ENCODE data around the gene EPS8.

EPS8 gene

DNA sequence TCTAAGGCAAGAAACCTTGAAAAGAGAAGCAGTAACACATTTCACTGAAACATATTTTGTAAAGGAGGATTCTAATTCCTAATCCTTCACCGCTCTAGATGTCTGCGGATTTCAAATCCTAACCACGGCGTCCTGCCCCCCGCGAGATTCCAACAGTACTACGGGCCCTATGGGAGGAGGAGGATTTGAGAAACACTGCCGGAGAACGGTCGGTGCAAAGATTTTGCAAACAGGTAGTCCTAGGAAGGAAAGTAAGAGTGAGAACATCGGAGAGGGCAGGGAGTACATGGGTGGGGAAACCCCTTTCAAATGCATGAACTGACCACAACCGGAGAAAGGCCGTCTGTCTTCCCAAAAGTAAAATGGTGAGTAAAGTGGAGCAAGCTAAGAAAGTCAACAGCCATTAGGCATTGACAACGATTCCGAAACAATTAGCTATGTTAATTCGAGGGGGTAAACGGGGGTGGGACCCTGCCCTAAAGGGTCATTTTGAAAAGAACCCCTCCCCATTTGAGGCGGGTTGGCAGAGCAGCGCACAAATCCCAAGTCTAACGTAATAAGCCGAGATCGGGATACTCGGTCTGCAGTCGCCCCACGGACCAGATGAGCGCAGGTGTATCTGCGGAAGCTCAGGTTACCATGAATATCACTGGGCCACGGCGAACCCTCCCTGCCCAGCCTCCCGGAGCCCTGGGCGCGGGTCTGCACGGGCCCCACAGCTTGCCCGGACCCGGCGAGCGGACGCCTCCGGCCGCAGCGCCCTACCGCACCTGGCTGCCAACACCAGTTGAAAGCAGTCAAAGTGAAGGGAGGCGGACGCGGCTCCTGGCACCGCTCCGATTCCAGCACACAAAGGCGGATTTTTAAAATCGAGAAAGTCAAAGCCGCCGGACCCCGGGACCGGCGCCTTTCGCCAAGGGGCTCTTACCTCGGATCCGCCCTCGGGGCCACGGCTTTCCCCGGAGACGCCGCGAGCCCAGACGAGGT is 662 bp downstream of the EPS8 start:
- no peak for DNase-seq
- Histone ChIP-seq H3K4me2 (ENCODE audit: insufficient read depth, low read length) (no peak overlapping the region), H3K79me2 (ENCODE audit: insufficient read depth, low read length) (no peaks in the 10 kb centered on the region), H3K4me1 (ENCODE audit: insufficient read depth, low read length) (no peaks in the 10 kb centered on the region), H3K36me3 (ENCODE audit: insufficient read depth, low read length) (no peaks in the 10 kb centered on the region), H2AFZ (ENCODE audit: low read depth, low read length) (no peak overlapping the region), H4K20me1 (ENCODE audit: insufficient read depth, low read length) (no peaks in the 10 kb centered on the region), H3K27ac (ENCODE audit: low read length) (no peak overlapping the region), H3K4me3 (ENCODE audit: low read depth in 1 of 2, low read length in 2 of 2) (no peak overlapping the region), H3K9me3 (ENCODE audit: insufficient read depth, low read length, severe bottlenecking) (no peaks in the 10 kb centered on the region), H3K27me3 (ENCODE audit: insufficient read depth, low read length, poor library complexity) (no peaks in the 10 kb centered on the region), H3K9ac (ENCODE audit: low read depth, low read length) (no peak overlapping the region)
- TF ChIP-seq EZH2 (IDR thresholded peaks at IDR 0.05; ENCODE audit: borderline replicate concordance, low read depth, low read length, severe bottlenecking) = no peak
- TF ChIP-seq, protein P1, sequence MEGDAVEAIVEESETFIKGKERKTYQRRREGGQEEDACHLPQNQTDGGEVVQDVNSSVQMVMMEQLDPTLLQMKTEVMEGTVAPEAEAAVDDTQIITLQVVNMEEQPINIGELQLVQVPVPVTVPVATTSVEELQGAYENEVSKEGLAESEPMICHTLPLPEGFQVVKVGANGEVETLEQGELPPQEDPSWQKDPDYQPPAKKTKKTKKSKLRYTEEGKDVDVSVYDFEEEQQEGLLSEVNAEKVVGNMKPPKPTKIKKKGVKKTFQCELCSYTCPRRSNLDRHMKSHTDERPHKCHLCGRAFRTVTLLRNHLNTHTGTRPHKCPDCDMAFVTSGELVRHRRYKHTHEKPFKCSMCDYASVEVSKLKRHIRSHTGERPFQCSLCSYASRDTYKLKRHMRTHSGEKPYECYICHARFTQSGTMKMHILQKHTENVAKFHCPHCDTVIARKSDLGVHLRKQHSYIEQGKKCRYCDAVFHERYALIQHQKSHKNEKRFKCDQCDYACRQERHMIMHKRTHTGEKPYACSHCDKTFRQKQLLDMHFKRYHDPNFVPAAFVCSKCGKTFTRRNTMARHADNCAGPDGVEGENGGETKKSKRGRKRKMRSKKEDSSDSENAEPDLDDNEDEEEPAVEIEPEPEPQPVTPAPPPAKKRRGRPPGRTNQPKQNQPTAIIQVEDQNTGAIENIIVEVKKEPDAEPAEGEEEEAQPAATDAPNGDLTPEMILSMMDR (IDR thresholded peaks at IDR 0.05; ENCODE audit: borderline replicate concordance, extremely low read depth, low read length, poor library complexity, severe bottlenecking) = no peak
- ATAC-seq (ENCODE audit: insufficient read depth, low read depth) = no peak

GRCh38 chr12:15787778-15788177 is 1.4 kb downstream of the EPS8 start:
- DNase-seq (no peak), ATAC-seq (ENCODE audit: insufficient read depth, low read depth) (no peak)
- Histone ChIP-seq H3K27me3 (ENCODE audit: insufficient read depth, low read length, poor library complexity) (no peaks in the 10 kb centered on the region), H3K4me1 (ENCODE audit: insufficient read depth, low read length) (no peaks in the 10 kb centered on the region), H3K9me3 (ENCODE audit: insufficient read depth, low read length, severe bottlenecking) (no peaks in the 10 kb centered on the region), H3K9ac (ENCODE audit: low read depth, low read length) (no peak overlapping the region), H3K27ac (ENCODE audit: low read length) (no peak overlapping the region), H2AFZ (ENCODE audit: low read depth, low read length) (no peak overlapping the region), H3K4me2 (ENCODE audit: insufficient read depth, low read length) (no peak overlapping the region), H3K36me3 (ENCODE audit: insufficient read depth, low read length) (no peaks in the 10 kb centered on the region), H3K4me3 (ENCODE audit: low read depth in 1 of 2, low read length in 2 of 2) (no peak overlapping the region), H3K79me2 (ENCODE audit: insufficient read depth, low read length) (no peaks in the 10 kb centered on the region), H4K20me1 (ENCODE audit: insufficient read depth, low read length) (no peaks in the 10 kb centered on the region)
- TF ChIP-seq, protein P1 (IDR thresholded peaks at IDR 0.05; ENCODE audit: borderline replicate concordance, extremely low read depth, low read length, poor library complexity, severe bottlenecking) = no peak
- no peak for TF ChIP-seq EZH2 (IDR thresholded peaks at IDR 0.05; ENCODE audit: borderline replicate concordance, low read depth, low read length, severe bottlenecking)

- H2AFZ ChIP-seq (ENCODE audit: low read depth, low read length) = no peak overlapping the region
- H3K4me1 ChIP-seq (ENCODE audit: insufficient read depth, low read length) = no peaks in the 10 kb centered on the region
- H3K9ac ChIP-seq (ENCODE audit: low read depth, low read length) = no peak overlapping the region
- ATAC-seq (ENCODE audit: insufficient read depth, low read depth) (no peak), DNase-seq (no peak)
- H3K4me3 ChIP-seq (ENCODE audit: low read depth in 1 of 2, low read length in 2 of 2) = no peak overlapping the region
- TF ChIP-seq, protein P1 (IDR thresholded peaks at IDR 0.05; ENCODE audit: borderline replicate concordance, extremely low read depth, low read length, poor library complexity, severe bottlenecking) = no peak
- no peak for TF ChIP-seq EZH2 (IDR thresholded peaks at IDR 0.05; ENCODE audit: borderline replicate concordance, low read depth, low read length, severe bottlenecking)
- no peaks in the 10 kb centered on the region for H3K9me3 ChIP-seq (ENCODE audit: insufficient read depth, low read length, severe bottlenecking)
- H4K20me1 ChIP-seq (ENCODE audit: insufficient read depth, low read length) = no peaks in the 10 kb centered on the region
- no peak overlapping the region for H3K4me2 ChIP-seq (ENCODE audit: insufficient read depth, low read length)
- H3K27ac ChIP-seq (ENCODE audit: low read length) = no peak overlapping the region
- H3K36me3 ChIP-seq (ENCODE audit: insufficient read depth, low read length) = no peaks in the 10 kb centered on the region
- H3K79me2 ChIP-seq (ENCODE audit: insufficient read depth, low read length) = no peaks in the 10 kb centered on the region
- no peaks in the 10 kb centered on the region for H3K27me3 ChIP-seq (ENCODE audit: insufficient read depth, low read length, poor library complexity)
Observed at GRCh38 chr12:15786772-15787171, 2.4 kb downstream of the EPS8 start.

Data from DND-41 (cell line).